VCaP (cell line): ENCODE data around the gene FKBP11.

Experiments
- H3K27ac ChIP-seq: fragments of 450-650 bp; 2 replicates; pipeline ENCODE4 v1.5.1; 2017
- CTCF ChIP-seq: fragments of 450-650 bp; conservative IDR thresholded peaks from 2 replicates; pipeline ENCODE4 v1.5.1; 2017; ENCODE audit warnings: mild to moderate bottlenecking, moderate library complexity

FKBP11 gene

GRCh38 chr12:48927261-48927660, 2.0 kb upstream of the FKBP11 start:
- no peak overlapping the region for H3K27ac ChIP-seq
- no peak for TF ChIP-seq CTCF

DNA sequence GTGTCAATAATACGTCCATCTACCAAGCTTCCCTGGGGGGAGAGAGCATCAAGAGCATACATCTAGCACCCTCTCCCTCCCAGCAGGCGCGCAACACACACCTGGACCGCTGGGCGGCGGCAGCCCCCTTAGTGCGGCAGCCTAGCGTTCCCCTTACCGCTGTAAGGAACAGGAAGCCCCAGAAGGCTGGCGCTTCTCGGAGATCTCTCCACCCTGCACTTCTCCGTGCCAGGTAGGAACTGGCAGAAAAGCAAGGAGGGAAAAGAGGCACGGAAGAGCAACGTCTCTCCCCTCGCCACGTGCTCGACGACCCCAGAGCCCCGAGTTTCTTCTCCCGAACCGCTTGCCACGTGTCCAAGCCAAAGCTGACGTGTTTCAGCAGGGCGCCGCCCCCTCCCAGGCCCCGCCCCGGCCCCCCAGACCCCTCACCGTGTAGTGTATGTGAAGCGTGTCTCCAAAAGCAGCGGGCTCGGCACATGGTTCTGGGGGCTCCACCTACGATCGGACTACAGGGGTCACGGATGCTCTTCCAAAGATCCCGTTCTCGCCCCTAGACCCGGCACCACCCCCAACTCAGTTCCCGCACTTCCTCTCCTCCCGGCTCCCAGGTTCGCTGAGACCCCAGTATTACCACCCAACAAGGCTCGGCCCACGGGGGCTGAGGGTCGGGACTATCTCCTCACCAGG, 532 bp downstream of the FKBP11 start:
- peak overlapping the region; percentile 81 for H3K27ac ChIP-seq
- TF ChIP-seq CTCF: peak; percentile 88

- no peak overlapping the region for H3K27ac ChIP-seq
- TF ChIP-seq CTCF: no peak
Measured at GRCh38 chr12:48923117-48923516, 2.2 kb downstream of the FKBP11 start.

- H3K27ac ChIP-seq: no peak overlapping the region
- no peak for TF ChIP-seq CTCF
Measured at GRCh38 chr12:48917857-48918537, 7.3 kb downstream of the FKBP11 start.

- no peak for TF ChIP-seq CTCF
- H3K27ac ChIP-seq: peak overlapping the region; percentile 4; the same call in 1 of the 2 replicates
Measured at GRCh38 chr12:48910196-48910595, 15.1 kb downstream of the FKBP11 start.

- peak overlapping the region; percentile 4; the same call in 1 of the 2 replicates for H3K27ac ChIP-seq
Measured at GRCh38 chr12:48909698-48910097, 15.6 kb downstream of the FKBP11 start.

- H3K27ac ChIP-seq: peak overlapping the region; percentile 37
- no peak for TF ChIP-seq CTCF
Measured at GRCh38 chr12:48907245-48907644, 18.0 kb downstream of the FKBP11 start.

- no peak overlapping the region for H3K27ac ChIP-seq
- TF ChIP-seq CTCF: no peak
Measured at GRCh38 chr12:48903982-48904411, 21.3 kb downstream of the FKBP11 start.
